Measurements from ENCODE around the gene C10orf53. TPM values are rescaled to one million over a fixed set of nuclear protein-coding genes. Genes with fewer than 3 reads are reported as not detected.

The C10orf53 gene
- total RNA-seq, 1 experiment from 2014 or later, result not detected

GRCh38 chr10:49662169-49662830 is 17.2 kb upstream of the C10orf53 start:
- Mint-ChIP-seq H3K4me1 (ENCODE audit: low read depth, unreplicated experiment) (no peaks in the 10 kb centered on the region), H3K27me3 (ENCODE audit: insufficient read depth, unreplicated experiment) (peaks cover 2% of the 10 kb centered on the region), H3K4me3 (ENCODE audit: unreplicated experiment) (no peak overlapping the region), H3K9me3 (ENCODE audit: unreplicated experiment) (peaks cover 19% of the 10 kb centered on the region), H3K27ac (ENCODE audit: unreplicated experiment) (no peak overlapping the region), H3K36me3 (ENCODE audit: insufficient read depth, unreplicated experiment) (no peaks in the 10 kb centered on the region)
- Histone ChIP-seq H3K4me3 (ENCODE audit: low read depth, low read length) (no peak overlapping the region), H3K4me1 (no peaks in the 10 kb centered on the region), H3K36me3 (ENCODE audit: control insufficient read depth, insufficient read depth, low read length) (no peaks in the 10 kb centered on the region), H3K9me3 (peaks cover 18% of the 10 kb centered on the region; the same call in 1 of the 2 replicates), H3K27me3 (replicated peaks; ENCODE audit: control insufficient read depth, insufficient read depth, low read length) (no peaks in the 10 kb centered on the region)
- no peak for TF ChIP-seq CTCF (IDR thresholded peaks at IDR 0.05; ENCODE audit: insufficient read depth in 1 of 2, low read depth in 1 of 2, low read length in 1 of 2, severe bottlenecking in 1 of 2, unreplicated experiment in 1 of 2)
- intact Hi-C loops (cut with micrococcal nuclease; ENCODE audit: unreplicated experiment), result no loop called here
- ChIA-PET CTCF (no interaction called here), POLR2A (no interaction called here)
- no peak for DNase-seq
- no TSS peak for BruUV-seq (replicated peaks)

- CTCF ChIA-PET, result no interaction called here
- intact Hi-C loops (cut with micrococcal nuclease; ENCODE audit: unreplicated experiment), result no loop called here
- H3K4me1 Mint-ChIP-seq (ENCODE audit: low read depth, unreplicated experiment), result no peaks in the 10 kb centered on the region
- H3K36me3 Mint-ChIP-seq (ENCODE audit: insufficient read depth, unreplicated experiment), result no peaks in the 10 kb centered on the region
- H3K9me3 ChIP-seq, result peaks cover 8% of the 10 kb centered on the region; the same call in 1 of the 2 replicates
- no peak for DNase-seq
- H3K4me1 ChIP-seq, result no peaks in the 10 kb centered on the region
- H3K4me3 ChIP-seq (ENCODE audit: low read depth, low read length), result no peak overlapping the region
- H3K36me3 ChIP-seq (ENCODE audit: control insufficient read depth, insufficient read depth, low read length), result no peaks in the 10 kb centered on the region
- BruUV-seq (replicated peaks), result no TSS peak
- no peak overlapping the region for H3K4me3 Mint-ChIP-seq (ENCODE audit: unreplicated experiment)
- no peak for TF ChIP-seq CTCF (IDR thresholded peaks at IDR 0.05; ENCODE audit: insufficient read depth in 1 of 2, low read depth in 1 of 2, low read length in 1 of 2, severe bottlenecking in 1 of 2, unreplicated experiment in 1 of 2)
- POLR2A ChIA-PET, result no interaction called here
- peaks cover 18% of the 10 kb centered on the region for H3K9me3 Mint-ChIP-seq (ENCODE audit: unreplicated experiment)
- H3K27ac Mint-ChIP-seq (ENCODE audit: unreplicated experiment), result no peak overlapping the region
- H3K27me3 ChIP-seq (replicated peaks; ENCODE audit: control insufficient read depth, insufficient read depth, low read length), result no peaks in the 10 kb centered on the region
- peaks cover 9% of the 10 kb centered on the region for H3K27me3 Mint-ChIP-seq (ENCODE audit: insufficient read depth, unreplicated experiment)
Observed at GRCh38 chr10:49663596-49663995, 15.9 kb upstream of the C10orf53 start.

- peaks cover 11% of the 10 kb centered on the region for H3K27me3 Mint-ChIP-seq (ENCODE audit: insufficient read depth, unreplicated experiment)
- POLR2A ChIA-PET, result no interaction called here
- no peaks in the 10 kb centered on the region for H3K36me3 Mint-ChIP-seq (ENCODE audit: insufficient read depth, unreplicated experiment)
- H3K27ac Mint-ChIP-seq (ENCODE audit: unreplicated experiment), result no peak overlapping the region
- no TSS peak for BruUV-seq (replicated peaks)
- Histone ChIP-seq H3K9me3 (peaks cover 4% of the 10 kb centered on the region; the same call in 1 of the 2 replicates), H3K4me3 (ENCODE audit: low read depth, low read length) (no peak overlapping the region), H3K4me1 (no peaks in the 10 kb centered on the region), H3K36me3 (ENCODE audit: control insufficient read depth, insufficient read depth, low read length) (no peaks in the 10 kb centered on the region), H3K27me3 (replicated peaks; ENCODE audit: control insufficient read depth, insufficient read depth, low read length) (no peaks in the 10 kb centered on the region)
- TF ChIP-seq CTCF (IDR thresholded peaks at IDR 0.05; ENCODE audit: insufficient read depth in 1 of 2, low read depth in 1 of 2, low read length in 1 of 2, severe bottlenecking in 1 of 2, unreplicated experiment in 1 of 2), result no peak
- CTCF ChIA-PET, result no interaction called here
- H3K9me3 Mint-ChIP-seq (ENCODE audit: unreplicated experiment), result peaks cover 11% of the 10 kb centered on the region
- DNase-seq, result no peak
- intact Hi-C loops (cut with micrococcal nuclease; ENCODE audit: unreplicated experiment), result no loop called here
- H3K4me3 Mint-ChIP-seq (ENCODE audit: unreplicated experiment), result no peak overlapping the region
- H3K4me1 Mint-ChIP-seq (ENCODE audit: low read depth, unreplicated experiment), result no peaks in the 10 kb centered on the region
Observed at GRCh38 chr10:49664006-49664841, 15.2 kb upstream of the C10orf53 start.

All from Caco-2 (cell line).